GM12878 (cell line): ENCODE measurements around the gene SPOCK1. TPM values are rescaled to one million over a fixed set of nuclear protein-coding genes. Genes with fewer than 3 reads are reported as not detected.

Source experiments
- ATAC-seq: fragments of 200-7000 bp; cut with Tn5 transposase; 3 replicates; pipeline ENCODE4 v1.9.1; 2020; ENCODE audit warnings: mild to moderate bottlenecking, moderate library complexity
- BruUV-seq: library from RNA; stranded (reverse); fragments of 400-500 nt; replicated peaks from 2 replicates; lab custom pipeline; 2021; lab: Mats Ljungman, UMichigan
- CTCF ChIA-PET: fragments of 300-600 bp; sonication (Branson Sonifier 250); formaldehyde crosslinking; extraction: SDS; loops from one replicate; lab custom pipeline; 2021; ENCODE audit warnings: inconsistent platforms; lab: Yijun Ruan, JAX
- POLR2A ChIA-PET: fragments of 350-600 bp; formaldehyde crosslinking; extraction: SDS; loops from one replicate; lab custom pipeline; 2021; ENCODE audit warnings: inconsistent platforms; lab: Charles Lee
- RAD21 ChIA-PET: fragments of 300-600 bp; sonication (Branson Sonifier 250); formaldehyde crosslinking; loops from one replicate; lab custom pipeline; 2023; ENCODE audit warnings: antibody characterized with exemption; ENCODE audit not compliant: unreplicated experiment; lab: Charles Lee
- SMC1A ChIA-PET: fragments of 300-600 bp; sonication (Branson Sonifier 250); formaldehyde crosslinking; loops from one replicate; lab custom pipeline; 2023; ENCODE audit not compliant: unreplicated experiment, uncharacterized antibody; lab: Charles Lee
- DNase-seq: peaks from one replicate; pipeline ENCODE4 v3.0.0-alpha.2; 2011; ENCODE audit warnings: low read depth, low spot score
- FAIRE-seq: peaks from 3 replicates; lab custom pipeline; 2011; peaks lifted over from hg19 to GRCh38; lab: Jason Lieb, UNC
- H2AFZ ChIP-seq: 2 replicates; pipeline ENCODE4 v1.6.0; 2011; ENCODE audit warnings: low read depth, low read length, control low read depth; ENCODE audit not compliant: control insufficient read depth
- H3K27ac ChIP-seq: 2 replicates; pipeline ENCODE4 v1.5.1; 2011; ENCODE audit warnings: control low read depth; ENCODE audit not compliant: control insufficient read depth, insufficient read depth
- H3K27me3 ChIP-seq, 2 experiments: replicated peaks in 1 of 2; 2 replicates each; pipeline versions ENCODE4 v1.6.0 to v1.6.1; 2011; ENCODE audit warnings: low read length in 1 of 2; ENCODE audit not compliant: control insufficient read depth in 2 of 2, insufficient read depth in 2 of 2
- H3K36me3 ChIP-seq, 2 experiments: 2 replicates each; pipeline ENCODE4 v1.5.1; 2011; ENCODE audit warnings: low read length in 1 of 2; ENCODE audit not compliant: control insufficient read depth in 2 of 2, insufficient read depth in 2 of 2
- H3K4me1 ChIP-seq: 2 replicates; pipeline ENCODE4 v1.6.1; 2011; ENCODE audit warnings: mild to moderate bottlenecking, low read length, moderate library complexity, mixed read lengths; ENCODE audit not compliant: control insufficient read depth, insufficient read depth
- H3K4me2 ChIP-seq: 2 replicates; pipeline ENCODE4 v1.6.0; 2011; ENCODE audit warnings: control low read depth; ENCODE audit not compliant: control insufficient read depth, insufficient read depth
- H3K4me3 ChIP-seq: fragments of 200-600 bp; sonication (generic); 2 replicates; pipeline ENCODE4 v1.5.1; 2016
- H3K79me2 ChIP-seq: 2 replicates; pipeline ENCODE4 v1.6.0; 2011; ENCODE audit warnings: low read length; ENCODE audit not compliant: control insufficient read depth, insufficient read depth
- H3K9ac ChIP-seq: 2 replicates; pipeline ENCODE4 v1.8.0; 2011; ENCODE audit warnings: low read length, control low read depth, mixed read lengths; ENCODE audit not compliant: control insufficient read depth, insufficient read depth
- H3K9me3 ChIP-seq: replicated peaks from 3 replicates; pipeline ENCODE4 v1.5.1; 2011; ENCODE audit warnings: mild to moderate bottlenecking, low read length; ENCODE audit not compliant: control insufficient read depth, insufficient read depth
- H4K20me1 ChIP-seq: 2 replicates; pipeline ENCODE4 v1.6.0; 2011; ENCODE audit not compliant: control insufficient read depth, insufficient read depth
- CHD1 ChIP-seq: IDR thresholded peaks from 2 replicates; pipeline ENCODE4 v1.6.1; 2012; ENCODE audit warnings: low read depth, low read length, improper control_type of control experiment
- EZH2 ChIP-seq: IDR thresholded peaks from 2 replicates; pipeline ENCODE4 v1.6.1; 2012; ENCODE audit warnings: low read depth, mild to moderate bottlenecking, control low read depth, inconsistent platforms, low read length, borderline replicate concordance; ENCODE audit not compliant: control insufficient read depth
- FOXK2 ChIP-seq: fragments of 450-650 bp; IDR thresholded peaks from 2 replicates; pipeline ENCODE4 v1.6.1; 2017; ENCODE audit warnings: mild to moderate bottlenecking, moderate library complexity
- FOXM1 ChIP-seq: IDR thresholded peaks from 2 replicates; pipeline ENCODE4 v1.6.1; 2012; ENCODE audit warnings: low read depth, mild to moderate bottlenecking, inconsistent platforms, low read length, moderate library complexity
- NKRF ChIP-seq: fragments of 450-650 bp; conservative IDR thresholded peaks from 2 replicates; pipeline ENCODE4 v1.6.1; 2017; ENCODE audit warnings: mild to moderate bottlenecking, moderate library complexity
- PBX3 ChIP-seq: IDR thresholded peaks from 2 replicates; pipeline ENCODE4 v1.6.1; 2011; ENCODE audit warnings: mild to moderate bottlenecking, low read depth, low read length, moderate library complexity; ENCODE audit not compliant: insufficient replicate concordance
- SREBF2 ChIP-seq: IDR thresholded peaks from 2 replicates; pipeline ENCODE4 v1.6.1; 2012; ENCODE audit warnings: mild to moderate bottlenecking, low read length
- WGBS: methylation state at CpG from one replicate; pipeline ENCODE4 v1.1.6; 2016; ENCODE audit warnings: low lambda C conversion rate; ENCODE audit not compliant: insufficient replicate concordance, insufficient coverage; ENCODE audit errors: missing lambda C conversion rate; 5-methylcytosine and 5-hydroxymethylcytosine counted together
- in situ Hi-C: fragments of 300-500 bp; cut with MboI; formaldehyde crosslinking; loops from 9 replicates; pipeline ENCODE4 v1.14.3; 2018; ENCODE audit warnings: mixed read lengths
- intact Hi-C: fragments of 100-400 bp; cut with micrococcal nuclease; formaldehyde crosslinking; loops from one replicate; pipeline ENCODE4 v1.14.2; 2022; ENCODE audit not compliant: unreplicated experiment
- polyA plus RNA-seq, 11 experiments: library from polyadenylated mRNA; depleted of rRNA in 4 of 11; unstranded in 6 of 11; stranded (reverse) in 5 of 11; fragments of >200 nt; fragmentation: Nextera tagmentation in 4 of 11; fragmentation: Illumina TruSeq in 1 of 11; extraction: Ambion mirVana in 4 of 11; extraction: Trizol in 1 of 11; gene quantifications; 1 replicate in 1 of 11; 2 replicates in 10 of 11; pipeline versions ENCODE4 v1.2.1 to v1.2.3, GENCODE V29; 2011 to 2016; ENCODE audit warnings: inconsistent platforms in 2 of 11, missing spikeins in 2 of 11, low read depth in 1 of 11
- total RNA-seq, 4 experiments: library from RNA; depleted of rRNA in 3 of 4; stranded (reverse); fragments of >200 nt in 3 of 4; fragmentation: Illumina TruSeq in 1 of 4; extraction: Trizol in 1 of 4; gene quantifications; 2 replicates each; pipeline versions ENCODE4 v1.2.1 to v1.2.3, GENCODE V29; 2013 to 2021

The SPOCK1 gene
- total and polyA plus RNA-seq, 10 of the 15 experiments (the other 5 are each of a cell fraction or from before 2014, with no cell fraction given): 0.06 to 0.68 (median 0.25) TPM; not detected in 3

- FAIRE-seq (no peak), DNase-seq (no peak), ATAC-seq (no peak)
- Histone ChIP-seq H3K36me3 (no peaks in the 10 kb centered on the region), H3K9ac (no peak overlapping the region), H4K20me1 (no peaks in the 10 kb centered on the region), H2AFZ (no peak overlapping the region), H3K79me2 (no peaks in the 10 kb centered on the region), H3K27me3 (no peaks in the 10 kb centered on the region; a peak in 1 of 4 replicates), H3K9me3 (no peaks in the 10 kb centered on the region), H3K27ac (no peak overlapping the region), H3K4me1 (no peaks in the 10 kb centered on the region), H3K4me3 (no peak overlapping the region), H3K4me2 (no peak overlapping the region)
- ChIA-PET POLR2A (no interaction called here), RAD21 (no interaction called here), CTCF (no interaction called here), SMC1A (no interaction called here)
- in situ Hi-C loops: no loop called here
- WGBS: 18% methylated on average over 3 of the region's 3 CpGs
- BruUV-seq: no TSS peak
- TF ChIP-seq CHD1 (no peak), NKRF (no peak), EZH2 (no peak)
- intact Hi-C loops: no loop called here
Observed at GRCh38 chr5:137099651-137100050, 399.5 kb downstream of the SPOCK1 start.

- no peak overlapping the region for H3K4me3 ChIP-seq
- WGBS: 3% methylated on average over 4 of the region's 4 CpGs
- H3K27ac ChIP-seq: no peak overlapping the region
- H3K27me3 ChIP-seq: no peaks in the 10 kb centered on the region; a peak in 1 of 4 replicates
- H2AFZ ChIP-seq: no peak overlapping the region
- ChIA-PET SMC1A (no interaction called here), POLR2A (no interaction called here), RAD21 (no interaction called here), CTCF (no interaction called here)
- H3K4me1 ChIP-seq: no peaks in the 10 kb centered on the region
- no peak for TF ChIP-seq FOXK2
- TF ChIP-seq PBX3: no peak
- no peak for TF ChIP-seq FOXM1
- TF ChIP-seq SREBF2: no peak
- FAIRE-seq (no peak), DNase-seq (no peak), ATAC-seq (no peak)
- intact Hi-C loops: no loop called here
- H3K4me2 ChIP-seq: no peak overlapping the region
- no peak overlapping the region for H3K9ac ChIP-seq
- H3K9me3 ChIP-seq: no peaks in the 10 kb centered on the region
- no TSS peak for BruUV-seq
- no peaks in the 10 kb centered on the region for H3K79me2 ChIP-seq
- H3K36me3 ChIP-seq: no peaks in the 10 kb centered on the region
- in situ Hi-C loops: no loop called here
- no peaks in the 10 kb centered on the region for H4K20me1 ChIP-seq
Observed at GRCh38 chr5:137098663-137099062, 400.5 kb downstream of the SPOCK1 start.
